GM06990 (cell line): ENCODE data around the gene AKAP13.

Experiments used
- DNase-seq: peaks from one replicate; pipeline ENCODE4 v3.0.0-alpha.2; 2011; ENCODE audit not compliant: insufficient read length; ENCODE audit errors: extremely low read depth
- H3K27me3 ChIP-seq: replicated peaks from 2 replicates; pipeline ENCODE4 v1.6.0; 2011; ENCODE audit warnings: low read length; ENCODE audit not compliant: control insufficient read depth, insufficient read depth
- H3K36me3 ChIP-seq: 2 replicates; pipeline ENCODE4 v1.5.1; 2011; ENCODE audit warnings: low read length; ENCODE audit not compliant: control insufficient read depth, insufficient read depth
- H3K4me3 ChIP-seq: replicated peaks from 2 replicates; pipeline ENCODE4 v1.5.1; 2011; ENCODE audit warnings: low read depth, mild to moderate bottlenecking, control low read depth, low read length
- TF ChIP-seq, protein P1 (sequence below): IDR thresholded peaks from 2 replicates; pipeline ENCODE4 v1.5.1; 2011; ENCODE audit warnings: low read length, control low read depth, mild to moderate bottlenecking, inconsistent platforms; ENCODE audit not compliant: insufficient read depth, poor library complexity, severe bottlenecking

AKAP13 gene

DNA sequence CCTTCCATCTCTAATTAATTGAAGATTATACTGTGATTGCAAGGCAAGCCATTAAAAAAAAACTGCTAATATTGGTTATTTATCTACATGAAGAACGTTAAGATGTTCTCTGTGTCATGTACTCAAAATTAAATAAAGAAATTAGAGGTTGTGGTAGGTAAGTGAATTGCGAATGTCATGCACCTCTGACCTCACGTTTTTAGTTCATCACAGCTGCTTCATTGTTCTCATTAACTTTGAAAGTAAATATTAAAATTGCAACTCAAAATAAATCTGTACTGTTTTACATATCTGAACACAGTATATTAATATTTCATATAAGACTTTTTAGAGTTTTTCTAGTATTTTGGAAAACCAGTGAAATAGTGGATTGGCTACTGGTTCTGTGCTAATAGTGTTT, 320.4 kb downstream of the AKAP13 start:
- no peak for DNase-seq
- no peaks in the 10 kb centered on the region for H3K27me3 ChIP-seq
- peaks cover 5% of the 10 kb centered on the region for H3K36me3 ChIP-seq
- TF ChIP-seq, protein P1, sequence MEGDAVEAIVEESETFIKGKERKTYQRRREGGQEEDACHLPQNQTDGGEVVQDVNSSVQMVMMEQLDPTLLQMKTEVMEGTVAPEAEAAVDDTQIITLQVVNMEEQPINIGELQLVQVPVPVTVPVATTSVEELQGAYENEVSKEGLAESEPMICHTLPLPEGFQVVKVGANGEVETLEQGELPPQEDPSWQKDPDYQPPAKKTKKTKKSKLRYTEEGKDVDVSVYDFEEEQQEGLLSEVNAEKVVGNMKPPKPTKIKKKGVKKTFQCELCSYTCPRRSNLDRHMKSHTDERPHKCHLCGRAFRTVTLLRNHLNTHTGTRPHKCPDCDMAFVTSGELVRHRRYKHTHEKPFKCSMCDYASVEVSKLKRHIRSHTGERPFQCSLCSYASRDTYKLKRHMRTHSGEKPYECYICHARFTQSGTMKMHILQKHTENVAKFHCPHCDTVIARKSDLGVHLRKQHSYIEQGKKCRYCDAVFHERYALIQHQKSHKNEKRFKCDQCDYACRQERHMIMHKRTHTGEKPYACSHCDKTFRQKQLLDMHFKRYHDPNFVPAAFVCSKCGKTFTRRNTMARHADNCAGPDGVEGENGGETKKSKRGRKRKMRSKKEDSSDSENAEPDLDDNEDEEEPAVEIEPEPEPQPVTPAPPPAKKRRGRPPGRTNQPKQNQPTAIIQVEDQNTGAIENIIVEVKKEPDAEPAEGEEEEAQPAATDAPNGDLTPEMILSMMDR, result no peak
- no peak overlapping the region for H3K4me3 ChIP-seq

DNA sequence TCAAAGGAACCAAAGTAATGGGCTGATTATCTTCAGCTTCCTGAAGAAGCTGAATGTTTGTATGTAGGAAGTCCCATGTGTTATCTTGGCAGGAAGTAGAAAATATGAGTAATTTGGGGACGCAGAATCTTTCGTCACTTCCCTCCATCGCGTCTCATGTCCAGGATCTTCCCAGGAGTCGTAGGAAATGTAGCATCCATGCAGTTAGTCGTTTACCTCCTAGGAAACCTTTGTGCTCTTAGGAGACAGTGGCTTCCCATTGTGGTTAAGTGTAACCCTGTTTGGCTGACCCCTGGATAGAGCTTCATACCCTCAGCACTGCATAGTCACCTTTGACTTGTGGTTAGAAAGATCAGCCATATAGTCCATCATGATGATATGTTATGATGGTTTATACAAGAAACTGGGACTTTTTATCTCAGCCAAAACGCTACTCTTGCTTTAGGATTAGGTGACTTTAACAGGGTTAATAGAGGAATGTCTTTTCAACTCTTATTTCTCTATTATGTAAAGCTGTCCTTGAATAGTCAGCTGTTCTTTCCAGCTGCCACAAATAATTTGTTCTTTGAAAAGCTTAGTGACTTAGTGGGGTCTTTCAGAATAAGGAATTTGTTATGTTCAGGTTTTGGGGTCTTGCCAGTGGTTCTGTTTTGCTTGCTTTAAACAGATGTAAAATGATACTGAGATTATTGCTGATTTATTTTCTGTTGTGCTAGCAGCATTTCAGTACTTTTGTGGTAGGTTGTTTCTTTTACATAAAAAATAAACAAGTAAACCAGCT, 322.1 kb downstream of the AKAP13 start:
- DNase-seq, result no peak
- TF ChIP-seq, protein P1, result no peak
- peak overlapping the region; percentile 20; the same call in 1 of the 2 replicates for H3K4me3 ChIP-seq
- no peaks in the 10 kb centered on the region for H3K27me3 ChIP-seq
- no peaks in the 10 kb centered on the region; the same call in 1 of the 2 replicates for H3K36me3 ChIP-seq

DNA sequence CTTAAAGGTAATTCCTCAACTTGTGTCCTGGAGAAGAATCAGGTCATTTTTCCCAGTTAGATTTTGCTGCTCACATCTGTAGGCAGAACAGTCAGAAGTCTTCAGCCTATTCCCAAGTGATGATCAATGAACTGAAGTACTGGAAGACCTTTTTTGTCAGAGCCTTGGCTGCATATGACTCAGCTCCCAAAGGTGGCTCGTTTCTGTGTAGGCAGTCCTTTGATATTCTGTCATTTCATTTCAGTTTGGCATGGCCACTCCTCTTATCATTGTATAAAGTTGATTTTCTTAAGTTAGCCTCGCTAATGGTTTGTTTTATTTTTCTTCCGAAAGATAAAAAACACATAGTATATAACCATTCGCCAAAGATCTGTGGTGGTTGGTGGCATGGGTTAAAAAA, 323.7 kb downstream of the AKAP13 start:
- Histone ChIP-seq H3K4me3 (peak overlapping the region; percentile 29; the same call in 1 of the 2 replicates), H3K36me3 (no peaks in the 10 kb centered on the region), H3K27me3 (no peaks in the 10 kb centered on the region)
- TF ChIP-seq, protein P1, result no peak
- no peak for DNase-seq

DNA sequence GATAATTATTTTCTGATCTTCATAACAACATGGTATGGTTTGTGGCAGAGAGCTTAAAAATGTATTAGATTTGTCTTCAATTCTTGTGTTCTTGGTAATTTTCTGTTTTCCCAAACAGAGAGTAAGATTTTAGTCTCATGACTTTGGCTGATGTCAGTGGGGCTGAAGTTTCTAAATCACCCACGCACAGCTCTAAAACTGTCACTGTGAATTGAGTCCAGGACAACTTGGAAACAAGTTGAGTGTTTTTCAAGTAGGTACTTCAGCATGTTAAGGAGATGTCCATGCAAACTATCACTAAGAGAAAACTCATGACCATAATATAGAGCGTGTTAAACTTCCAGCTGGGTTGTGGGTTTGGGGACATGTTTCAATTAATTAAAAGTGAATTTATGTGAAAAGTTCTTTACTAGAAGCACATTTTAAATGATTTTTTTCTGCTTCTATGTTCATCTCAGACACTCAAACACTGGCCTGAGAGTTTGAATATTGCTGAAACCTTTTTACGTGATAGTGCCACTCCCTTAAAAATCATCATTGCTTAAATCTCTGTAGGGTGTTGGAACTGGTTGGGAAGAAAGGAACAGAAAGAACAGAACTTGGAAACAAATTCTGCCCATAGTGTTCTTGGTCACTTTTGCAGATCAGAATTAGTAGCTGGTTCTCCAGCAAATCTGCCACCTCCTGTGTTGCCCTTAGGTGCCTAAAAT, 324.5 kb downstream of the AKAP13 start:
- Histone ChIP-seq H3K36me3 (no peaks in the 10 kb centered on the region; the same call in 1 of the 2 replicates), H3K27me3 (no peaks in the 10 kb centered on the region), H3K4me3 (0 out of 2 replicates have a peak overlapping the region, but pooled peaks have one; percentile 12)
- DNase-seq, result no peak
- TF ChIP-seq, protein P1, result no peak

DNA sequence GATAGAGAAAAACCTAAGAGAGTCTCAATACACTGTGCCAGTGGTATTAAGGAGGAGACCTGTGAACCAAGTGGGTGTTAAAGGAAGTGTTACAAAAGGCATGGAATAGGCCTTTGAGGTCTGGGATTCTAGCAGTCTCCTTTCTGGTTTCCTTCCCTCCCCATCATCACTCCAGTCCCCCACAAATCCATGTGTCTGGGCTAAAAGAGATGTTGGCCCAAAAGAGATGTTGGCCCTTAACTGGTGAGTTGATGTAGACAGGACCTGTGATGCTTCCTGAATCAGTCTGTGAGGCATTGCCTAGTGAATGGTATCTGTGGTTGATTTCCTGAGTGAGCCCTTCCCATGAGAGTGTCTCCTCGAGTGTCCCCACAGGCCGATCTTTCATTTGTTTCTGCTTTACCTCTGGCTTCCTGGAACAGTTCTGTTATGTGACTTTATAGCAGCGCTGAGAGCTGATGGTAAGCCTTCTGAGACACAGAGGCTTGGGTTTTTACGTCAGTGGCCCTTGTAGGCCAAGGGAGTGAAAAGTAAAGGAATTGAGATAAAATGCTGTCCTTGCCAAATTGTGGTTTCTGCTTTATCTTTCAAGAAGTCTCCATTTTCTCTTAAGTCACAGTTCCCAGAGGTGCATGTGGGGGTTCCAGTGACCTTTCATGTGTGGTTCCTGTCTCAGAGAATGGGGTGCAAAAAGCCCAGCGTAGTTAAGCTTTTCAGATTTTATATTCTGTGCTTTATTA, 326.5 kb downstream of the AKAP13 start:
- Histone ChIP-seq H3K4me3 (peak overlapping the region; percentile 24; the same call in 1 of the 2 replicates), H3K36me3 (peaks cover 4% of the 10 kb centered on the region; the same call in 1 of the 2 replicates), H3K27me3 (no peaks in the 10 kb centered on the region)
- TF ChIP-seq, protein P1, result no peak
- peak; percentile 78 for DNase-seq
